ENCODE measurements around the gene TRIOBP. TPM values are rescaled to one million over a fixed set of nuclear protein-coding genes. Genes with fewer than 3 reads are reported as not detected.

TRIOBP gene
- total and polyA plus RNA-seq, 2 donors (not counting 1 experiment from before 2014, with no cell fraction given) = 32.9 to 131 TPM

- H3K36me3 ChIP-seq (ENCODE audit: control insufficient read depth, insufficient read depth, low read length) = peaks cover 2% of the 10 kb centered on the region
- peak within 1 kb of the TSS; percentile 65 for H3K9ac ChIP-seq (ENCODE audit: insufficient read depth, low read length)
- H3K4me1 ChIP-seq (ENCODE audit: control insufficient read depth, extremely low read depth, insufficient read depth, low read length) = peaks cover 27% of the 10 kb centered on the region
- H3K27ac ChIP-seq (ENCODE audit: insufficient read depth, low read length) = peak within 1 kb of the TSS; percentile 64
- peak; percentile 100 for DNase-seq (ENCODE audit: low read depth in 2 of 2)
- H2AFZ ChIP-seq (ENCODE audit: low read length) = peak within 1 kb of the TSS; percentile 70
- H3K79me2 ChIP-seq (ENCODE audit: control insufficient read depth, insufficient read depth, low read length) = peaks cover 33% of the 10 kb centered on the region
- H4K20me1 ChIP-seq (ENCODE audit: control insufficient read depth, extremely low read depth, insufficient read depth, low read length) = no peaks in the 10 kb centered on the region
- peak within 1 kb of the TSS; percentile 92 for H3K4me2 ChIP-seq (ENCODE audit: extremely low read depth, insufficient read depth, low read length)
- no peaks in the 10 kb centered on the region for H3K27me3 ChIP-seq (ENCODE audit: control insufficient read depth, insufficient read depth, low read length)
- H3K4me3 ChIP-seq (replicated peaks in 1 of 4; ENCODE audit: control extremely low read depth in 1 of 4, insufficient read depth in 1 of 4, low read depth in 3 of 4, low read length in 4 of 4) = peak within 1 kb of the TSS; percentile 67 to 79 (median 70)
- TF ChIP-seq CTCF (conservative IDR thresholded peaks at IDR 0.05 in 1 of 2, IDR thresholded peaks at IDR 0.05 in 1 of 2; ENCODE audit: low read depth in 1 of 2, low read length in 2 of 2) (no peak), EZH2 (IDR thresholded peaks at IDR 0.05; ENCODE audit: low read length, missing control alignments) (no peak)
- no peaks in the 10 kb centered on the region for H3K9me3 ChIP-seq (ENCODE audit: control insufficient read depth, insufficient read depth, low read depth, low read length)
These were observed 38.4 kb upstream of the TRIOBP start, which contains the start of gene PDXP for GRCh38 chr22:37658133-37659065. PDXP (plus strand) TSS chr22:37658723; CDS start chr22:37658783, 60 bp downstream.

- peak overlapping the region; percentile 92 for H3K4me2 ChIP-seq (ENCODE audit: extremely low read depth, insufficient read depth, low read length)
- TF ChIP-seq CTCF (conservative IDR thresholded peaks at IDR 0.05 in 1 of 2, IDR thresholded peaks at IDR 0.05 in 1 of 2; ENCODE audit: low read depth in 1 of 2, low read length in 2 of 2) (no peak), EZH2 (IDR thresholded peaks at IDR 0.05; ENCODE audit: low read length, missing control alignments) (no peak)
- H3K9ac ChIP-seq (ENCODE audit: insufficient read depth, low read length) = peak overlapping the region; percentile 65
- peak overlapping the region; percentile 59 to 79 (median 69) for H3K4me3 ChIP-seq (replicated peaks in 1 of 4; ENCODE audit: control extremely low read depth in 1 of 4, insufficient read depth in 1 of 4, low read depth in 3 of 4, low read length in 4 of 4)
- no peaks in the 10 kb centered on the region for H3K9me3 ChIP-seq (ENCODE audit: control insufficient read depth, insufficient read depth, low read depth, low read length)
- no peaks in the 10 kb centered on the region for H3K36me3 ChIP-seq (ENCODE audit: control insufficient read depth, insufficient read depth, low read length)
- peaks cover 30% of the 10 kb centered on the region for H3K4me1 ChIP-seq (ENCODE audit: control insufficient read depth, extremely low read depth, insufficient read depth, low read length)
- peaks cover 35% of the 10 kb centered on the region for H3K79me2 ChIP-seq (ENCODE audit: control insufficient read depth, insufficient read depth, low read length)
- DNase-seq (ENCODE audit: low read depth in 2 of 2) = no peak
- H3K27me3 ChIP-seq (ENCODE audit: control insufficient read depth, insufficient read depth, low read length) = no peaks in the 10 kb centered on the region
- H3K27ac ChIP-seq (ENCODE audit: insufficient read depth, low read length) = peak overlapping the region; percentile 54
- no peaks in the 10 kb centered on the region for H4K20me1 ChIP-seq (ENCODE audit: control insufficient read depth, extremely low read depth, insufficient read depth, low read length)
- no peak overlapping the region for H2AFZ ChIP-seq (ENCODE audit: low read length)
These were observed 37.6 kb upstream of the TRIOBP start for GRCh38 chr22:37659066-37659896.
